Measurements from ENCODE around the gene ZNF768.
"Not testable (repeated sequence)": the region's sequence is repeated elsewhere in the genome, so short reads cannot be mapped to it uniquely, and the experiment has no call there.

DNA sequence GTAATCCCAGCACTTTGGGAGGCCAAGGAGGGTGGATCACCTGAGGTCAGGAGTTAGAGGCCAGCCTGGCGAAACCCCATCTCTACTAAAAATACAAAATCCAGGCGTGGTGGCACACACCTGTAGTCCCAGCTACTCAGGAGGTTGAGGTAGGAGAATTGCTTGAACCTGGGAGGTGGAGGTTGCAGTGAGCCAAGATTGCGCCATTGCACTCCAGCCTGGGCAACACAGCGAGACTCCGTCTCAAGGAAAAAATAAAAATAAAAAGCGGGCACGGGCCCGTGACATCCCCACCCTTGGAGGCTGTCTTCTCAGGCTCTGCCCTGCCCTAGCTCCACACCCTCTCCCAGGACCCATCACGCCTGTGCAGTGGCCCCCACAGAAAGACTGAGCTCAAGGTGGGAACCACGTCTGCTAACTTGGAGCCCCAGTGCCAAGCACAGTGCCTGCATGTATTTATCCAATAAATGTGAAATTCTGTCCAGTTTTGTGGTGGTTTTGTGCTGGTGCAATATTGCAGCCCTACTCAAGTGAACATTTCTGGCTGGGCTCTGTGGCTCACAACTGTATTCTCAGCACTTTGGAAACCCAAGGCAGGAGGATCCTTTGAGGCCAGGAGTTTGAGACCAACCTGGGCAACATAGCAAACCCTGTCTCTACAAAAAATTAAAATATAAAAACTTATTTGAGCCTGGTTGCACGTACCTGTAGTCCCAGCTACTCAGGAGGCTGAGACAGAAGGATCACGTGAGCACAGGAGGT, 3.5 kb downstream of the ZNF768 start:
- TF ChIP-seq, protein P1, sequence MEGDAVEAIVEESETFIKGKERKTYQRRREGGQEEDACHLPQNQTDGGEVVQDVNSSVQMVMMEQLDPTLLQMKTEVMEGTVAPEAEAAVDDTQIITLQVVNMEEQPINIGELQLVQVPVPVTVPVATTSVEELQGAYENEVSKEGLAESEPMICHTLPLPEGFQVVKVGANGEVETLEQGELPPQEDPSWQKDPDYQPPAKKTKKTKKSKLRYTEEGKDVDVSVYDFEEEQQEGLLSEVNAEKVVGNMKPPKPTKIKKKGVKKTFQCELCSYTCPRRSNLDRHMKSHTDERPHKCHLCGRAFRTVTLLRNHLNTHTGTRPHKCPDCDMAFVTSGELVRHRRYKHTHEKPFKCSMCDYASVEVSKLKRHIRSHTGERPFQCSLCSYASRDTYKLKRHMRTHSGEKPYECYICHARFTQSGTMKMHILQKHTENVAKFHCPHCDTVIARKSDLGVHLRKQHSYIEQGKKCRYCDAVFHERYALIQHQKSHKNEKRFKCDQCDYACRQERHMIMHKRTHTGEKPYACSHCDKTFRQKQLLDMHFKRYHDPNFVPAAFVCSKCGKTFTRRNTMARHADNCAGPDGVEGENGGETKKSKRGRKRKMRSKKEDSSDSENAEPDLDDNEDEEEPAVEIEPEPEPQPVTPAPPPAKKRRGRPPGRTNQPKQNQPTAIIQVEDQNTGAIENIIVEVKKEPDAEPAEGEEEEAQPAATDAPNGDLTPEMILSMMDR (IDR thresholded peaks at IDR 0.05; ENCODE audit: borderline replicate concordance, extremely low read depth, low read length, poor library complexity, severe bottlenecking), result not testable (repeated sequence)
- not testable (repeated sequence) for TF ChIP-seq EZH2 (IDR thresholded peaks at IDR 0.05; ENCODE audit: borderline replicate concordance, low read depth, low read length, severe bottlenecking)
